Endodermal cell (in vitro differentiated cells): Measurements from ENCODE around the gene TSHZ2. TPM values are rescaled to one million over a fixed set of nuclear protein-coding genes. Genes with fewer than 3 reads are reported as not detected.

Source experiments
- DNase-seq: peaks from one replicate; pipeline ENCODE4 v3.0.0-alpha.2; 2017
- H3K27ac ChIP-seq: 2 replicates; pipeline ENCODE4 v1.5.1; 2013; ENCODE audit warnings: mild to moderate bottlenecking, low read depth, low read length, moderate library complexity
- H3K27me3 ChIP-seq: 2 replicates; pipeline ENCODE4 v1.6.1; 2013; ENCODE audit warnings: mild to moderate bottlenecking, low read length, moderate library complexity; ENCODE audit not compliant: insufficient read depth, control insufficient read depth, poor library complexity, severe bottlenecking
- H3K36me3 ChIP-seq: 2 replicates; pipeline ENCODE4 v1.7.0; 2013; ENCODE audit warnings: mild to moderate bottlenecking, low read length, moderate library complexity; ENCODE audit not compliant: control insufficient read depth, insufficient read depth
- H3K4me1 ChIP-seq: one replicate; pipeline ENCODE4 v1.7.0; 2013; ENCODE audit warnings: low read length; ENCODE audit not compliant: control insufficient read depth, insufficient read depth
- H3K4me3 ChIP-seq: 2 replicates; pipeline ENCODE4 v1.5.1; 2013; ENCODE audit warnings: mild to moderate bottlenecking, low read length, moderate library complexity
- H3K9ac ChIP-seq: 2 replicates; pipeline ENCODE4 v1.6.1; 2013; ENCODE audit warnings: mild to moderate bottlenecking, low read length, moderate library complexity; ENCODE audit not compliant: poor library complexity, severe bottlenecking; ENCODE audit errors: extremely low read depth
- H3K9me3 ChIP-seq: 2 replicates; pipeline ENCODE4 v1.6.1; 2013; ENCODE audit warnings: mild to moderate bottlenecking, low read length, moderate library complexity; ENCODE audit not compliant: control insufficient read depth
- H3K27ac Mint-ChIP-seq: 2 replicates; pipeline ENCODE4 v1.8.0; 2020; ENCODE audit warnings: mixed read lengths
- H3K27me3 Mint-ChIP-seq: 2 replicates; pipeline ENCODE4 v1.8.0; 2021; ENCODE audit warnings: mild to moderate bottlenecking, mixed read lengths; ENCODE audit not compliant: insufficient read depth
- H3K36me3 Mint-ChIP-seq: 2 replicates; pipeline ENCODE4 v1.8.0; 2020; ENCODE audit warnings: low read depth, mixed read lengths
- H3K4me1 Mint-ChIP-seq: 2 replicates; pipeline ENCODE4 v1.8.0; 2020; ENCODE audit warnings: mixed read lengths
- H3K4me3 Mint-ChIP-seq: 2 replicates; pipeline ENCODE4 v1.8.0; 2020; ENCODE audit warnings: mild to moderate bottlenecking, moderate library complexity, mixed read lengths
- H3K9me3 Mint-ChIP-seq: 2 replicates; pipeline ENCODE4 v1.8.0; 2020; ENCODE audit warnings: mild to moderate bottlenecking, mixed read lengths
- WGBS, 2 experiments: methylation state at CpG; one replicate each; pipeline versions ENCODE4 v1.1.5 to v1.1.7; 2013; ENCODE audit warnings: missing lambda C conversion rate in 2 of 2, mixed read lengths in 1 of 2; ENCODE audit not compliant: insufficient coverage in 1 of 2, insufficient read length in 1 of 2; 5-methylcytosine and 5-hydroxymethylcytosine counted together
- total RNA-seq, 2 donors: library from RNA; stranded (reverse); fragmentation: NEBNext Ultra II Directional in 1 of 2; extraction: Animal tissue kit (Norgen Biotek cat#: 25700) in 1 of 2; gene quantifications; 2 replicates in 1 of 2; 3 replicates in 1 of 2; pipeline ENCODE4 v1.2.1, GENCODE V29; 2021
- TF ChIP-seq, protein P1 (sequence below): fragments of 200-600 bp; sonication (generic); conservative IDR thresholded peaks from 2 replicates; pipeline ENCODE4 v1.5.0; 2021; ENCODE audit warnings: antibody characterized with exemption, mild to moderate bottlenecking

TSHZ2 gene
- total RNA-seq, 2 donors from 2014 or later = 0.07 to 0.31 TPM

DNA sequence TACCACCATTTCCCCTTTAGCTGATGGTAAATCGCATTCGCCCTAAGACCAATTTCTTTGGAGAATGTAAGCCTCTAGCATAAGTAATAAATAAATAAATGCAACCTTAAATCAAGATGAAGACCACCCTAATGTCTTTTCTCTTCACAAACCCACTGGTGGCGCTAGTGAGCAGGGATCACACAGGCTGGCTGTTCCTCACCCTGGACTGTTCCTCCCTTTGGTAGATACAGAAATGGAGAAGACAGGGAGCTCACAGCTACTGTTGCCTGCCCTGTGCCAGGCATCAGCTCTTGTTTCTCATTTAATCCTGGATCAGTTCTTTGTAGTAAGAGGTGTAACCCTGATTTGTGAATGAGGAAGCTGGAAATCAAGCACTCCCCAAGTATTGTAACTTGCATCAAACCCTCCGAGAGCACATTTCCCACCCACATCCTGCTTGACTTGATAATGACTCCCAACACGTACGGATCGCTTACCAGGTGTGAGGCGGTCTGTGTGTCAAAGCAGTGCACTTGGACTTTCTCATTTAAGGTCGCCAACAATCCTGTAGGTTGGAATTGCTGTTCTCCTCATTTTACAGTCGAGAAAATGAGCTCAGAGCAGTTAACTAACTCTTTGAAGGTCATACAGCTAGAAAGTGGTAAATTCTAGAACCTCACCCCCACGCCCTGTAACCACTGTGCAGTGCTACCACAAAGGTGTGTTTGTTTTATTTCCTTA lies 236.1 kb downstream of the TSHZ2 start:
- H3K4me1 ChIP-seq = no peaks in the 10 kb centered on the region
- H3K27me3 Mint-ChIP-seq = no peaks in the 10 kb centered on the region
- no peak overlapping the region for H3K27ac ChIP-seq
- no peaks in the 10 kb centered on the region for H3K36me3 Mint-ChIP-seq
- peaks cover 5% of the 10 kb centered on the region for H3K4me1 Mint-ChIP-seq
- no peak overlapping the region for H3K27ac Mint-ChIP-seq
- no peaks in the 10 kb centered on the region for H3K27me3 ChIP-seq
- no peaks in the 10 kb centered on the region for H3K9me3 ChIP-seq
- H3K9me3 Mint-ChIP-seq = no peaks in the 10 kb centered on the region
- TF ChIP-seq, protein P1, sequence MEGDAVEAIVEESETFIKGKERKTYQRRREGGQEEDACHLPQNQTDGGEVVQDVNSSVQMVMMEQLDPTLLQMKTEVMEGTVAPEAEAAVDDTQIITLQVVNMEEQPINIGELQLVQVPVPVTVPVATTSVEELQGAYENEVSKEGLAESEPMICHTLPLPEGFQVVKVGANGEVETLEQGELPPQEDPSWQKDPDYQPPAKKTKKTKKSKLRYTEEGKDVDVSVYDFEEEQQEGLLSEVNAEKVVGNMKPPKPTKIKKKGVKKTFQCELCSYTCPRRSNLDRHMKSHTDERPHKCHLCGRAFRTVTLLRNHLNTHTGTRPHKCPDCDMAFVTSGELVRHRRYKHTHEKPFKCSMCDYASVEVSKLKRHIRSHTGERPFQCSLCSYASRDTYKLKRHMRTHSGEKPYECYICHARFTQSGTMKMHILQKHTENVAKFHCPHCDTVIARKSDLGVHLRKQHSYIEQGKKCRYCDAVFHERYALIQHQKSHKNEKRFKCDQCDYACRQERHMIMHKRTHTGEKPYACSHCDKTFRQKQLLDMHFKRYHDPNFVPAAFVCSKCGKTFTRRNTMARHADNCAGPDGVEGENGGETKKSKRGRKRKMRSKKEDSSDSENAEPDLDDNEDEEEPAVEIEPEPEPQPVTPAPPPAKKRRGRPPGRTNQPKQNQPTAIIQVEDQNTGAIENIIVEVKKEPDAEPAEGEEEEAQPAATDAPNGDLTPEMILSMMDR = peak; percentile 86
- DNase-seq = peak; percentile 89
- no peak overlapping the region for H3K9ac ChIP-seq
- no peak overlapping the region for H3K4me3 ChIP-seq
- WGBS, 2 experiments = 86% methylated on average over 7 to 11 of the region's 11 CpGs
- H3K36me3 ChIP-seq = no peaks in the 10 kb centered on the region
- no peak overlapping the region for H3K4me3 Mint-ChIP-seq

DNA sequence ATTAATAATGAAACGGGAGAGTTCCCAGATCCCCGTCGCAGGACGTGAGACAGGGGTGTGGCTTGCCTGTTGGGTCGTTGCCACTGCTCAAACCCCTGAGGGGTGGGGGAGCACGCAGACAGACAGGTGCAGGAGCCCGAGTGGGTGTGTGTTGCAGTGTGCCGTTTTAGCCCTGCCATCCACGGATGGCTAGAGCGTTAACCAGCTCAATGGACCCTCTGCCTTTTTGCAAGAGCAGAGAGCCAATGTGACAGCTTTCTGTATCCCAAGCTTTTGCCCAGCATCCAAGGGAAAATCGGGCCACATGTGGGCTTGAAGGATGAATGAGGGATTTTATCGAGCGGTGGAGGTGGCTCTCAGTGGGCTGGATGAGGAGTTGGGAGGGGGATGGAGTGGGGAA lies 237.9 kb downstream of the TSHZ2 start:
- H3K9me3 Mint-ChIP-seq = no peaks in the 10 kb centered on the region
- no peaks in the 10 kb centered on the region for H3K36me3 Mint-ChIP-seq
- Histone ChIP-seq H3K27ac (no peak overlapping the region), H3K4me1 (no peaks in the 10 kb centered on the region), H3K9ac (no peak overlapping the region), H3K9me3 (no peaks in the 10 kb centered on the region), H3K27me3 (no peaks in the 10 kb centered on the region), H3K36me3 (no peaks in the 10 kb centered on the region), H3K4me3 (no peak overlapping the region)
- no peak overlapping the region for H3K4me3 Mint-ChIP-seq
- no peaks in the 10 kb centered on the region for H3K27me3 Mint-ChIP-seq
- peaks cover 5% of the 10 kb centered on the region for H3K4me1 Mint-ChIP-seq
- WGBS, 2 experiments = 88 to 91% methylated on average over 9 to 13 of the region's 13 CpGs
- no peak for DNase-seq
- no peak overlapping the region for H3K27ac Mint-ChIP-seq
- TF ChIP-seq, protein P1 = no peak

DNA sequence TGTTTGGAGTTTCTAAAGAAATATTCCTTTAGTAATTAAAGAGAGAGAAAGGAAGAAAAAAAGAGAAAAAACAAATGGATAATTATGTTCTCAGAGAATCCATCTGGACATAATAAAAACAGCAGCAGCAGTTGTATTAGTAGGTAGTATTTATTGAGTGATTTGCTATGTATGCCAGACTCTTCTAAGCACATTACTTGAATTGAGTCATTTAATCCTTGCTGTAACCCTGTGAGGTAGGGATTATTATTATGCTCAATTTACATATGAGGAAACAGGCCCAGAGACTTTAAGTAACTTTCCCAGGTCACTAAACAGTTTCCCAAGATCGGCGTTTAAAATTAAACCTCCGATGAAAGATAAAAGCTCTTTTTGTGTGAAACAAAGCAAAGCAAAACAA lies 238.8 kb downstream of the TSHZ2 start:
- no peak overlapping the region for H3K4me3 ChIP-seq
- no peaks in the 10 kb centered on the region for H3K4me1 ChIP-seq
- no peaks in the 10 kb centered on the region for H3K27me3 ChIP-seq
- H3K4me3 Mint-ChIP-seq = no peak overlapping the region
- no peak for DNase-seq
- H3K9me3 Mint-ChIP-seq = no peaks in the 10 kb centered on the region
- WGBS, 2 experiments = 81 to 95% methylated on average over 3 of the region's 3 CpGs
- no peaks in the 10 kb centered on the region for H3K36me3 ChIP-seq
- H3K9me3 ChIP-seq = no peaks in the 10 kb centered on the region
- peaks cover 5% of the 10 kb centered on the region for H3K4me1 Mint-ChIP-seq
- no peak overlapping the region for H3K27ac Mint-ChIP-seq
- no peak overlapping the region for H3K9ac ChIP-seq
- peaks cover 1% of the 10 kb centered on the region for H3K27me3 Mint-ChIP-seq
- H3K27ac ChIP-seq = no peak overlapping the region
- TF ChIP-seq, protein P1 = no peak
- no peaks in the 10 kb centered on the region for H3K36me3 Mint-ChIP-seq
